ENCODE measurements around the gene GOLT1A. TPM values are rescaled to one million over a fixed set of nuclear protein-coding genes. Genes with fewer than 3 reads are reported as not detected.

GOLT1A gene
- total and polyA plus RNA-seq, 10 of the 15 experiments (the other 5 are each of a cell fraction or from before 2014, with no cell fraction given), result 0.09 to 0.46 TPM; not detected in 8

DNA sequence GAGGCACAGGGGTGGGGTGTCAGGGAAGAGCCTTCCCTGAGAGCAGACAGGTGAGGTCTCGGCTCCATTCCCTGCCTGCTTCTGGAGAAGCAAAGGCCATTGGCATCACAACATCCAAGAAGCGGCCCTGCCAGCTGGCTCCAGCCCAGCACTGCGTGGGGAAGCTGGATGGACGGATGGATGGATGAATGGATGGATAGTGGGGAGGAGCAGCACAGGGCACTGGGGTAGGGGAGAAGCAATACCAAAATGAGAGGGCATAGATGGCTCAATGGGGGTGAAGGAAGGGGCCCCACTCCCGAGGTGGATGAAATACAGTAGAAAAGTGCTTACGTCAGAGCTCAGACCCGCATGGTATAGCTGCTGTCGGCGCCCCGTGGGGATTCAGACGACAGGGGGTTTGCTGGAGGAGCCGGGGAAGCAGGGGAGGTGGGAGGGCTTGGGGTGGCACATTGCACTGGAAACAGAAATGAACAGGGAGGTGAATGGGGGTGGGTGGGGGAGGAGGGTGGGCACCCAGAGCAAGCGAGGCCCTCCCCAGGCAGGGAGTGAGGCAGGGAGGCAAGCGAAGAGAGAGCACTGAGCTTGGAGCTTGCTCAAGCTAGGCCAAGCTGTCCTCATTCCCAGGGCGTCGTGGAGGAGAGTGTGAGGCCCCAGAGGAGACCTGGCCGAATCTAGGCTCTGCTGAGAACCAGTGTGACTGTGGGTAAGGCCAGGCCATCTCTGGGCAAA, 9.5 kb upstream of the GOLT1A start (continued):
- TF ChIP-seq NFYA (IDR thresholded peaks at IDR 0.05; ENCODE audit: borderline replicate concordance, low read depth, low read length) (no peak), BMI1 (IDR thresholded peaks at IDR 0.05; ENCODE audit: borderline replicate concordance) (no peak), WRNIP1 (IDR thresholded peaks at IDR 0.05; ENCODE audit: borderline replicate concordance, low read depth, low read length) (no peak)

DNA sequence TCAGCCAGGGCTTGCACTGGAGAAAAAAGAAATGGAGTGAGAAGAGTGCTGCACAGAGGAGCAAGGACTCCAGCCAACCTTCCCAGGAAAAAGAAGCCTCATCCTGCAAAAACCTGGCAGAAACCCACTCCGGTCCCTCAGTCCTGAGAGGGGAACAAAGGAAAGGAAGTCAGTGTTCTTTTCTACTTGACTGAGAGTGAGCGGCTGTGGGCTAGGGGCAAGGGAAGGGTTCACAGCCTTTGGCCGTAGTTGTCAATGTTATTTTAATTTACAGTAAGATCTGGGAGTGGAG, 8.9 kb upstream of the GOLT1A start:
- no peak overlapping the region for H2AFZ ChIP-seq (ENCODE audit: control insufficient read depth, low read depth, low read length)
- DNase-seq (ENCODE audit: low read depth, low spot score), result no peak
- in situ Hi-C loops (cut with MboI) (no loop called here), intact Hi-C loops (cut with micrococcal nuclease; ENCODE audit: unreplicated experiment) (no loop called here)
- no TSS peak for BruUV-seq (replicated peaks)
- no peak overlapping the region for H3K27ac ChIP-seq (ENCODE audit: control insufficient read depth, insufficient read depth)
- H3K27me3 ChIP-seq (replicated peaks in 1 of 2; ENCODE audit: control insufficient read depth in 2 of 2, insufficient read depth in 2 of 2, low read length in 1 of 2), result peaks cover 0 to 4% of the 10 kb centered on the region in 2 experiments
- FAIRE-seq, result no peak
- 30% methylated on average over 3 of the region's 3 CpGs for WGBS (ENCODE audit: insufficient coverage, insufficient replicate concordance, low lambda C conversion rate, missing lambda C conversion rate)
- no peaks in the 10 kb centered on the region for H3K36me3 ChIP-seq (ENCODE audit: control insufficient read depth in 2 of 2, insufficient read depth in 2 of 2, low read length in 1 of 2)
- no peaks in the 10 kb centered on the region for H3K4me1 ChIP-seq (ENCODE audit: control insufficient read depth, insufficient read depth, low read length)
- no peak overlapping the region for H3K4me2 ChIP-seq (ENCODE audit: control insufficient read depth, insufficient read depth)
- no peaks in the 10 kb centered on the region for H4K20me1 ChIP-seq (ENCODE audit: control insufficient read depth, insufficient read depth)
- H3K9me3 ChIP-seq (replicated peaks; ENCODE audit: control insufficient read depth, insufficient read depth, low read length), result no peaks in the 10 kb centered on the region
- H3K9ac ChIP-seq (ENCODE audit: control insufficient read depth, insufficient read depth, low read length), result no peak overlapping the region
- ATAC-seq, result no peak
- ChIA-PET SMC1A (ENCODE audit: uncharacterized antibody, unreplicated experiment) (no interaction called here), CTCF (no interaction called here), RAD21 (ENCODE audit: unreplicated experiment) (no interaction called here), POLR2A (no interaction called here)
- H3K79me2 ChIP-seq (ENCODE audit: control insufficient read depth, insufficient read depth, low read length), result no peaks in the 10 kb centered on the region
- H3K4me3 ChIP-seq, result no peak overlapping the region
- TF ChIP-seq, protein P1, sequence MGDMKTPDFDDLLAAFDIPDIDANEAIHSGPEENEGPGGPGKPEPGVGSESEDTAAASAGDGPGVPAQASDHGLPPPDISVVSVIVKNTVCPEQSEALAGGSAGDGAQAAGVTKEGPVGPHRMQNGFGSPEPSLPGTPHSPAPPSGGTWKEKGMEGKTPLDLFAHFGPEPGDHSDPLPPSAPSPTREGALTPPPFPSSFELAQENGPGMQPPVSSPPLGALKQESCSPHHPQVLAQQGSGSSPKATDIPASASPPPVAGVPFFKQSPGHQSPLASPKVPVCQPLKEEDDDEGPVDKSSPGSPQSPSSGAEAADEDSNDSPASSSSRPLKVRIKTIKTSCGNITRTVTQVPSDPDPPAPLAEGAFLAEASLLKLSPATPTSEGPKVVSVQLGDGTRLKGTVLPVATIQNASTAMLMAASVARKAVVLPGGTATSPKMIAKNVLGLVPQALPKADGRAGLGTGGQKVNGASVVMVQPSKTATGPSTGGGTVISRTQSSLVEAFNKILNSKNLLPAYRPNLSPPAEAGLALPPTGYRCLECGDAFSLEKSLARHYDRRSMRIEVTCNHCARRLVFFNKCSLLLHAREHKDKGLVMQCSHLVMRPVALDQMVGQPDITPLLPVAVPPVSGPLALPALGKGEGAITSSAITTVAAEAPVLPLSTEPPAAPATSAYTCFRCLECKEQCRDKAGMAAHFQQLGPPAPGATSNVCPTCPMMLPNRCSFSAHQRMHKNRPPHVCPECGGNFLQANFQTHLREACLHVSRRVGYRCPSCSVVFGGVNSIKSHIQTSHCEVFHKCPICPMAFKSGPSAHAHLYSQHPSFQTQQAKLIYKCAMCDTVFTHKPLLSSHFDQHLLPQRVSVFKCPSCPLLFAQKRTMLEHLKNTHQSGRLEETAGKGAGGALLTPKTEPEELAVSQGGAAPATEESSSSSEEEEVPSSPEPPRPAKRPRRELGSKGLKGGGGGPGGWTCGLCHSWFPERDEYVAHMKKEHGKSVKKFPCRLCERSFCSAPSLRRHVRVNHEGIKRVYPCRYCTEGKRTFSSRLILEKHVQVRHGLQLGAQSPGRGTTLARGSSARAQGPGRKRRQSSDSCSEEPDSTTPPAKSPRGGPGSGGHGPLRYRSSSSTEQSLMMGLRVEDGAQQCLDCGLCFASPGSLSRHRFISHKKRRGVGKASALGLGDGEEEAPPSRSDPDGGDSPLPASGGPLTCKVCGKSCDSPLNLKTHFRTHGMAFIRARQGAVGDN (IDR thresholded peaks at IDR 0.05), result no peak
- TF ChIP-seq MEF2B (IDR thresholded peaks at IDR 0.05; ENCODE audit: partially characterized antibody, poor library complexity, severe bottlenecking) (no peak), ZNF24 (IDR thresholded peaks at IDR 0.05) (no peak), RUNX3 (IDR thresholded peaks at IDR 0.05; ENCODE audit: low read length) (no peak), TBL1XR1 (IDR thresholded peaks at IDR 0.05; ENCODE audit: low read depth, low read length) (no peak), ZNF217 (IDR thresholded peaks at IDR 0.05) (no peak), KLF5 (IDR thresholded peaks at IDR 0.05; ENCODE audit: partially characterized antibody) (no peak), POLR2AphosphoS5 (IDR thresholded peaks at IDR 0.05; ENCODE audit: low read length) (no peak), EP300 (IDR thresholded peaks at IDR 0.05; ENCODE audit: borderline replicate concordance in 1 of 2, control insufficient read depth in 1 of 2, low read depth in 2 of 2, low read length in 2 of 2) (no peak), BACH1 (IDR thresholded peaks at IDR 0.05; ENCODE audit: borderline replicate concordance) (no peak)
- TF ChIP-seq, protein P2, sequence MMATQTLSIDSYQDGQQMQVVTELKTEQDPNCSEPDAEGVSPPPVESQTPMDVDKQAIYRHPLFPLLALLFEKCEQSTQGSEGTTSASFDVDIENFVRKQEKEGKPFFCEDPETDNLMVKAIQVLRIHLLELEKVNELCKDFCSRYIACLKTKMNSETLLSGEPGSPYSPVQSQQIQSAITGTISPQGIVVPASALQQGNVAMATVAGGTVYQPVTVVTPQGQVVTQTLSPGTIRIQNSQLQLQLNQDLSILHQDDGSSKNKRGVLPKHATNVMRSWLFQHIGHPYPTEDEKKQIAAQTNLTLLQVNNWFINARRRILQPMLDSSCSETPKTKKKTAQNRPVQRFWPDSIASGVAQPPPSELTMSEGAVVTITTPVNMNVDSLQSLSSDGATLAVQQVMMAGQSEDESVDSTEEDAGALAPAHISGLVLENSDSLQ (IDR thresholded peaks at IDR 0.05), result no peak
